HG02678 (cell line): ENCODE data around the gene RNF152.

Source experiments
- ATAC-seq: cut with Tn5 transposase; IDR thresholded peaks from one replicate; pipeline ENCODE4 v1.9.1; 2021; ENCODE audit warnings: mild to moderate bottlenecking, moderate library complexity; ENCODE audit not compliant: unreplicated experiment

The RNF152 gene

DNA sequence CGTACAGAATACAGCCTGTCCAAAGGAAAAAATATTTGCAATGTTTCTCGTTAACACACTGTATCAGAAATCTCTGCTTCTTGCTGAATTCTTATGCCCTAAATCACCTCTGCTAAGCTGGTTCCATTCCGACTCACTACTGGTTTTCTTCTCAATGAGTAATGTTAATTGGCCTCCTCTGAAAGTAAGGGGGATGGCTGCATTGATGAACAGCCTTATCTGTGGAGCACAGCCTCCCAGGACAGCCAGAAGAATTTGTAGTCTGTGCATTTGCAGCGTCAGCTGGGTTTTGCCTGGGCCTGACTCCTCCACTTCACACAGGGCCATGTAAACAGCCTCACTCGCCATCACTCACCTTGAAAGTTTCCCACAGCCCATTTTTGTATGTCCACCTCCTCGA lies 127.7 kb downstream of the RNF152 start:
- ATAC-seq: no peak

DNA sequence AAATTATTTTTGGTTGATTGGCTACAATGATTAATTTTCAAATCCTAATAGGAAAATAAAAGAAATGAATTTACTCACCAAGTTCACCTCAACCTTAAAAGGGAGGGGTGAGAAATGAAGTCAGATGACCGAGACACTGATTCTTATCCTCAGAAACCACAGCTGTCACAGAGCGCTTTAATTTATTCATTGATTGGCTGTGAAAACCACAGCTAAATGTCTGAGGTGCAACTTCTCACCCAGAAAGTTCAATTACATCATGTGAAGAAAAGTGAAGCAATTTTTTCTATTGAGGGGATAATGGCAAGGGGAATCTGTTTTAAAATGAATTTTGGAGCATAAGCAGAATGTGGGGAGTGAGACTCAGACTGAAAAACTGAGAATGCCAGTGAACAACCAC lies 128.4 kb downstream of the RNF152 start:
- ATAC-seq: no peak

DNA sequence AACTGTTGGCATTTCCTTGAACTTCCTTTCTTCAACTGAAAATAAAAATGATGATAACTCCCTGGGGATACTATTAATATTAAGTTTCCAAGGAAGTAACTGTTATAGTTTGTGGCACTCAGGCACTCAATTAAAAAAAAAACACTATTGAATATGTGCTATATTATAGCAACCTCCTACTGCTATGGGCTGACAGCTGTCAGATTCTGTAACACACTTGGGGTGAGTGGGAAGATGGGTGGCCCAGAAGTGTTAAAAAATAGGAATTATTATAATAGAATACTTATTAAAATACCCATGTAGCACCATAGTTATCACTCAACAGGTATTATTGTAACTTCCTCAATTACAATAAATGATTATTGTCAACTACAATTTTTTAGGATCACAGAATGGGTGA lies 130.9 kb downstream of the RNF152 start:
- ATAC-seq: no peak
